ENCODE measurements around the gene PPFIA3. TPM values are rescaled to one million over a fixed set of nuclear protein-coding genes. Genes with fewer than 3 reads are reported as not detected.

Gene PPFIA3
- polyA plus RNA-seq, 1 of the 3 experiments (the other 2 are of a cell fraction) = 5.7 TPM

- WGBS (ENCODE audit: low lambda C conversion rate) = 93% methylated on average over 6 of the region's 6 CpGs
- CTCF ChIA-PET = interaction anchor here (1.1 to 5.9 kb wide), 2 partner anchors 94 to 96 kb away, joined by 3 to 64 read pairs; no protein-coding TSS in a partner anchor
- no peak for DNase-seq
Measured at GRCh38 chr19:49193822-49194394, 74.6 kb downstream of the PPFIA3 start.

GRCh38 chr19:49194408-49194807 is 75.1 kb downstream of the PPFIA3 start:
- Histone ChIP-seq H3K4me2 (no peak overlapping the region), H3K4me1 (ENCODE audit: control insufficient read depth in 1 of 2, insufficient read depth in 2 of 2, low read depth in 1 of 2, low read length in 1 of 2) (no peaks in the 10 kb centered on the region; a peak in 1 of 4 replicates), H3K4me3 (ENCODE audit: low read depth in 2 of 2, low read length in 1 of 2) (no peak overlapping the region), H3K9me2 (no peaks in the 10 kb centered on the region), H3K27me3 (ENCODE audit: insufficient read depth) (no peaks in the 10 kb centered on the region), H3K27ac (ENCODE audit: low read depth in 2 of 2, low read length in 1 of 2) (no peak overlapping the region), H2AFZ (ENCODE audit: low read depth) (no peak overlapping the region), H3K36me3 (replicated peaks in 1 of 2; ENCODE audit: control insufficient read depth in 1 of 2, insufficient read depth in 2 of 2, low read length in 1 of 2) (peaks cover 10 to 41% of the 10 kb centered on the region in 2 experiments), H3F3A (replicated peaks; ENCODE audit: insufficient read depth) (peaks cover 22% of the 10 kb centered on the region), H4K20me1 (ENCODE audit: insufficient read depth) (no peaks in the 10 kb centered on the region), H3K79me2 (ENCODE audit: insufficient read depth) (no peaks in the 10 kb centered on the region), H3K9me3 (no peaks in the 10 kb centered on the region), H3K9ac (no peak overlapping the region)
- DNase-seq = no peak
- POLR2A ChIA-PET = no interaction called here
- CTCF ChIA-PET = interaction anchor here (5.9 kb wide), 1 partner anchor 95 kb away, joined by 64 read pairs; no protein-coding TSS in a partner anchor
- 80% methylated on average over 4 of the region's 4 CpGs for WGBS (ENCODE audit: low lambda C conversion rate)
- no peak for TF ChIP-seq JUND (IDR thresholded peaks at IDR 0.05)
- TF ChIP-seq ZBTB33 (IDR thresholded peaks at IDR 0.05; ENCODE audit: borderline replicate concordance, low read depth) = no peak
- no peak for TF ChIP-seq TCF12 (IDR thresholded peaks at IDR 0.05)
- TF ChIP-seq GABPA (IDR thresholded peaks at IDR 0.05; ENCODE audit: low read depth) = no peak
- no peak for TF ChIP-seq NFIC (IDR thresholded peaks at IDR 0.05; ENCODE audit: borderline replicate concordance)
- no peak for TF ChIP-seq FOXJ3 (CRISPR knock-in tag; IDR thresholded peaks at IDR 0.05)
- no peak for TF ChIP-seq RCOR1 (IDR thresholded peaks at IDR 0.05; ENCODE audit: low read length)
- no peak for TF ChIP-seq RFX5 (IDR thresholded peaks at IDR 0.05; ENCODE audit: low read length)
- TF ChIP-seq CTCF (IDR thresholded peaks at IDR 0.05) = no peak
- TF ChIP-seq MAX (IDR thresholded peaks at IDR 0.05; ENCODE audit: low read depth) = no peak
- no peak for TF ChIP-seq USF1 (IDR thresholded peaks at IDR 0.05; ENCODE audit: borderline replicate concordance, low read depth)

More at GRCh38 chr19:49193822-49194394, 74.6 kb downstream of the PPFIA3 start:
- H2AFZ ChIP-seq (ENCODE audit: low read depth) = no peak overlapping the region
- H3K36me3 ChIP-seq (replicated peaks in 1 of 2; ENCODE audit: control insufficient read depth in 1 of 2, insufficient read depth in 2 of 2, low read length in 1 of 2) = peaks cover 15 to 43% of the 10 kb centered on the region in 2 experiments
- no peak overlapping the region for H3K27ac ChIP-seq (ENCODE audit: low read depth in 2 of 2, low read length in 1 of 2)
- H3K9me3 ChIP-seq = no peaks in the 10 kb centered on the region
- no peak overlapping the region for H3K4me2 ChIP-seq
- H4K20me1 ChIP-seq (ENCODE audit: insufficient read depth) = no peaks in the 10 kb centered on the region
- POLR2A ChIA-PET = no interaction called here
- no peaks in the 10 kb centered on the region for H3K9me2 ChIP-seq
- H3K4me1 ChIP-seq (ENCODE audit: control insufficient read depth in 1 of 2, insufficient read depth in 2 of 2, low read depth in 1 of 2, low read length in 1 of 2) = no peaks in the 10 kb centered on the region; a peak in 1 of 4 replicates
- peaks cover 17% of the 10 kb centered on the region for H3F3A ChIP-seq (replicated peaks; ENCODE audit: insufficient read depth)
- H3K4me3 ChIP-seq (ENCODE audit: low read depth in 2 of 2, low read length in 1 of 2) = no peak overlapping the region
- no peaks in the 10 kb centered on the region for H3K79me2 ChIP-seq (ENCODE audit: insufficient read depth)
- TF ChIP-seq REST (IDR thresholded peaks at IDR 0.05; ENCODE audit: low read depth, low read length) (no peak), MAX (IDR thresholded peaks at IDR 0.05; ENCODE audit: low read depth) (no peak), SIN3A (IDR thresholded peaks at IDR 0.05; ENCODE audit: borderline replicate concordance, low read depth, low read length) (no peak), MXI1 (IDR thresholded peaks at IDR 0.05; ENCODE audit: low read depth, low read length) (no peak)
- H3K9ac ChIP-seq = no peak overlapping the region
- no peaks in the 10 kb centered on the region for H3K27me3 ChIP-seq (ENCODE audit: insufficient read depth)
